Mononuclear cell (primary cell): ENCODE results near the gene CBX4. TPM values are rescaled to one million over a fixed set of nuclear protein-coding genes. Genes with fewer than 3 reads are reported as not detected.

ENCODE experiments used
- H3K27me3 ChIP-seq: 2 replicates; pipeline ENCODE4 v1.6.0; 2011; ENCODE audit warnings: low read length, control low read depth; ENCODE audit not compliant: insufficient read depth
- H3K4me1 ChIP-seq: 2 replicates; pipeline ENCODE4 v1.5.1; 2011; ENCODE audit warnings: mild to moderate bottlenecking, low read length, control low read depth; ENCODE audit not compliant: insufficient read depth
- H3K4me3 ChIP-seq: 2 replicates; pipeline ENCODE4 v1.5.1; 2011; ENCODE audit warnings: mild to moderate bottlenecking, low read length, moderate library complexity
- H3K9me3 ChIP-seq: 2 replicates; pipeline ENCODE4 v1.5.1; 2011; ENCODE audit warnings: low read depth, mild to moderate bottlenecking, control low read depth, low read length
- total RNA-seq: library from RNA; depleted of rRNA; stranded (reverse); fragments of >200 nt; gene quantifications from one replicate; pipeline ENCODE4 v1.2.3, GENCODE V29; 2012

CBX4 gene
- total RNA-seq, 1 donor, result 77.2 TPM

GRCh38 chr17:79798299-79799173 lies 40.7 kb downstream of the CBX4 start:
- no peaks in the 10 kb centered on the region for H3K9me3 ChIP-seq
- H3K27me3 ChIP-seq, result peaks cover 57% of the 10 kb centered on the region
- no peak overlapping the region for H3K4me3 ChIP-seq
- H3K4me1 ChIP-seq, result peaks cover 62% of the 10 kb centered on the region

GRCh38 chr17:79797492-79798298 lies 41.5 kb downstream of the CBX4 start:
- Histone ChIP-seq H3K4me1 (peaks cover 55% of the 10 kb centered on the region), H3K9me3 (no peaks in the 10 kb centered on the region)

GRCh38 chr17:79796763-79797491 lies 42.3 kb downstream of the CBX4 start, which contains the start of gene CBX8:
Gene CBX8, minus strand, starts transcription at chr17:79797077. Its CDS starts 79 bp downstream, at chr17:79796998.
- Histone ChIP-seq H3K27me3 (peaks cover 55% of the 10 kb centered on the region), H3K4me1 (peaks cover 51% of the 10 kb centered on the region), H3K9me3 (no peaks in the 10 kb centered on the region), H3K4me3 (peak within 1 kb of the TSS; percentile 63)

More at GRCh38 chr17:79797492-79798298, 41.5 kb downstream of the CBX4 start:
- H3K4me3 ChIP-seq, result peak overlapping the region; percentile 29
- H3K27me3 ChIP-seq, result peaks cover 56% of the 10 kb centered on the region

- H3K9me3 ChIP-seq, result no peaks in the 10 kb centered on the region
- peak overlapping the region; percentile 63 for H3K4me3 ChIP-seq
- peaks cover 51% of the 10 kb centered on the region for H3K4me1 ChIP-seq
- peaks cover 55% of the 10 kb centered on the region for H3K27me3 ChIP-seq
Measured at GRCh38 chr17:79796444-79796762, 42.8 kb downstream of the CBX4 start.

GRCh38 chr17:79795795-79796443 lies 43.3 kb downstream of the CBX4 start:
- Histone ChIP-seq H3K9me3 (no peaks in the 10 kb centered on the region), H3K27me3 (peaks cover 55% of the 10 kb centered on the region)

GRCh38 chr17:79794659-79795511 lies 44.4 kb downstream of the CBX4 start:
- Histone ChIP-seq H3K27me3 (peaks cover 55% of the 10 kb centered on the region), H3K4me1 (peaks cover 50% of the 10 kb centered on the region), H3K9me3 (no peaks in the 10 kb centered on the region), H3K4me3 (no peak overlapping the region)

More at GRCh38 chr17:79795795-79796443, 43.3 kb downstream of the CBX4 start:
- peaks cover 51% of the 10 kb centered on the region for H3K4me1 ChIP-seq
- H3K4me3 ChIP-seq, result peak overlapping the region; percentile 63

GRCh38 chr17:79793924-79794304 lies 45.3 kb downstream of the CBX4 start:
- no peaks in the 10 kb centered on the region for H3K9me3 ChIP-seq
- H3K27me3 ChIP-seq, result peaks cover 55% of the 10 kb centered on the region
- peaks cover 48% of the 10 kb centered on the region for H3K4me1 ChIP-seq
- no peak overlapping the region for H3K4me3 ChIP-seq

GRCh38 chr17:79792984-79793923 lies 46.0 kb downstream of the CBX4 start:
- Histone ChIP-seq H3K4me3 (no peak overlapping the region), H3K27me3 (peaks cover 55% of the 10 kb centered on the region), H3K9me3 (no peaks in the 10 kb centered on the region), H3K4me1 (peaks cover 42% of the 10 kb centered on the region)

- H3K4me3 ChIP-seq, result no peak overlapping the region
- peaks cover 58% of the 10 kb centered on the region for H3K27me3 ChIP-seq
- no peaks in the 10 kb centered on the region for H3K9me3 ChIP-seq
- peaks cover 36% of the 10 kb centered on the region for H3K4me1 ChIP-seq
Measured at GRCh38 chr17:79792341-79792871, 46.8 kb downstream of the CBX4 start.

GRCh38 chr17:79791735-79792161 lies 47.5 kb downstream of the CBX4 start:
- Histone ChIP-seq H3K9me3 (no peaks in the 10 kb centered on the region), H3K27me3 (peaks cover 60% of the 10 kb centered on the region), H3K4me3 (no peak overlapping the region), H3K4me1 (peaks cover 36% of the 10 kb centered on the region)

- H3K9me3 ChIP-seq, result no peaks in the 10 kb centered on the region
- H3K4me1 ChIP-seq, result peaks cover 30% of the 10 kb centered on the region
- H3K27me3 ChIP-seq, result peaks cover 60% of the 10 kb centered on the region
- H3K4me3 ChIP-seq, result no peak overlapping the region
Measured at GRCh38 chr17:79790805-79791734, 48.2 kb downstream of the CBX4 start.
